Liver (tissue), 3 donors: Measurements from ENCODE around the gene LTBP4.

Experiments
- ATF3 ChIP-seq: IDR thresholded peaks from 2 replicates; pipeline ENCODE4 v1.6.1; 2016; ENCODE audit warnings: antibody characterized with exemption
- CTCF ChIP-seq: fragments of 150-350 bp; IDR thresholded peaks from 2 replicates; pipeline ENCODE4 v1.5.1; 2017; ENCODE audit warnings: improper control_type of control experiment, low read depth, low read length; ENCODE audit not compliant: missing input control
- EGR1 ChIP-seq, 2 donors: IDR thresholded peaks; 2 replicates each; pipeline ENCODE4 v1.6.1; 2016 to 2018; ENCODE audit warnings: antibody characterized with exemption in 2 of 2, low read depth in 2 of 2
- FOXA1 ChIP-seq: IDR thresholded peaks from 2 replicates; pipeline ENCODE4 v1.6.1; 2016; ENCODE audit warnings: antibody characterized with exemption
- GABPA ChIP-seq, 2 donors: IDR thresholded peaks in 1 of 2; conservative IDR thresholded peaks in 1 of 2; 2 replicates each; pipeline ENCODE4 v1.6.1; 2016; ENCODE audit warnings: antibody characterized with exemption in 2 of 2, mild to moderate bottlenecking in 1 of 2, moderate library complexity in 1 of 2
- HNF4G ChIP-seq: IDR thresholded peaks from 2 replicates; pipeline ENCODE4 v1.6.1; 2016; ENCODE audit warnings: antibody characterized with exemption
- JUND ChIP-seq, 2 donors: IDR thresholded peaks; 2 replicates each; pipeline ENCODE4 v1.6.1; 2016; ENCODE audit warnings: antibody characterized with exemption in 2 of 2
- MAX ChIP-seq: IDR thresholded peaks from 2 replicates; pipeline ENCODE4 v1.6.1; 2016; ENCODE audit warnings: antibody characterized with exemption
- REST ChIP-seq: IDR thresholded peaks from 2 replicates; pipeline ENCODE4 v1.6.1; 2016; ENCODE audit warnings: antibody characterized with exemption, mild to moderate bottlenecking
- SP1 ChIP-seq: IDR thresholded peaks from 2 replicates; pipeline ENCODE4 v1.6.1; 2018; ENCODE audit warnings: antibody characterized with exemption, mild to moderate bottlenecking
- TAF1 ChIP-seq: conservative IDR thresholded peaks from 2 replicates; pipeline ENCODE4 v1.6.1; 2016; ENCODE audit warnings: antibody characterized with exemption, mild to moderate bottlenecking
- YY1 ChIP-seq: IDR thresholded peaks from 2 replicates; pipeline ENCODE4 v1.6.1; 2016; ENCODE audit warnings: antibody characterized with exemption, mild to moderate bottlenecking
- ZBTB33 ChIP-seq: IDR thresholded peaks from 2 replicates; pipeline ENCODE4 v1.6.1; 2016; ENCODE audit warnings: antibody characterized with exemption
- donor health status: healthy.
- donor health status: healthy.

GRCh38 chr19:40603071-40603388 is 1.9 kb downstream of the LTBP4 start:
- TF ChIP-seq HNF4G (no peak), EGR1 (IDR thresholded peaks at IDR 0.05; ENCODE audit: low read depth in 2 of 2) (no peak), ATF3 (no peak), CTCF (no peak), ZBTB33 (no peak), JUND (IDR thresholded peaks at IDR 0.05) (no peak), YY1 (peak; percentile 14), FOXA1 (no peak), REST (no peak), SP1 (no peak), TAF1 (no peak), MAX (no peak), GABPA (IDR thresholded peaks at IDR 0.05 in 1 of 2, conservative IDR thresholded peaks at IDR 0.05 in 1 of 2) (no peak)
